ENCODE results near the gene ZNF474.

Gene ZNF474

GRCh38 chr5:122175852-122176251 is 46.5 kb downstream of the ZNF474 start:
- Histone ChIP-seq H3K9ac (ENCODE audit: low read depth, low read length) (no peak overlapping the region), H3K4me1 (ENCODE audit: control insufficient read depth, insufficient read depth, low read length) (no peaks in the 10 kb centered on the region), H3K27me3 (ENCODE audit: control insufficient read depth, insufficient read depth, low read length) (no peaks in the 10 kb centered on the region), H3K9me3 (ENCODE audit: control insufficient read depth, insufficient read depth, low read length) (no peaks in the 10 kb centered on the region), H3K36me3 (ENCODE audit: control insufficient read depth, insufficient read depth, low read length) (no peaks in the 10 kb centered on the region), H3K4me3 (ENCODE audit: low read depth, low read length) (no peak overlapping the region)

- Histone ChIP-seq H3K9ac (ENCODE audit: low read depth, low read length) (no peak overlapping the region), H3K4me1 (ENCODE audit: control insufficient read depth, insufficient read depth, low read length) (peaks cover 3% of the 10 kb centered on the region), H3K4me3 (ENCODE audit: low read depth, low read length) (no peak overlapping the region), H3K36me3 (ENCODE audit: control insufficient read depth, insufficient read depth, low read length) (no peaks in the 10 kb centered on the region), H3K27me3 (ENCODE audit: control insufficient read depth, insufficient read depth, low read length) (no peaks in the 10 kb centered on the region), H3K9me3 (ENCODE audit: control insufficient read depth, insufficient read depth, low read length) (no peaks in the 10 kb centered on the region)
Measured at GRCh38 chr5:122177161-122177560, 47.8 kb downstream of the ZNF474 start.

- H3K27me3 ChIP-seq (ENCODE audit: control insufficient read depth, insufficient read depth, low read length): no peaks in the 10 kb centered on the region
- no peak overlapping the region for H3K4me3 ChIP-seq (ENCODE audit: low read depth, low read length)
- peaks cover 11% of the 10 kb centered on the region for H3K4me1 ChIP-seq (ENCODE audit: control insufficient read depth, insufficient read depth, low read length)
- H3K9me3 ChIP-seq (ENCODE audit: control insufficient read depth, insufficient read depth, low read length): no peaks in the 10 kb centered on the region
- H3K36me3 ChIP-seq (ENCODE audit: control insufficient read depth, insufficient read depth, low read length): no peaks in the 10 kb centered on the region
- H3K9ac ChIP-seq (ENCODE audit: low read depth, low read length): no peak overlapping the region
Measured at GRCh38 chr5:122179701-122180100, 50.4 kb downstream of the ZNF474 start.

GRCh38 chr5:122180146-122180712 is 50.9 kb downstream of the ZNF474 start:
- Histone ChIP-seq H3K4me3 (ENCODE audit: low read depth, low read length) (no peak overlapping the region), H3K4me1 (ENCODE audit: control insufficient read depth, insufficient read depth, low read length) (peaks cover 11% of the 10 kb centered on the region), H3K27me3 (ENCODE audit: control insufficient read depth, insufficient read depth, low read length) (no peaks in the 10 kb centered on the region), H3K36me3 (ENCODE audit: control insufficient read depth, insufficient read depth, low read length) (no peaks in the 10 kb centered on the region), H3K9me3 (ENCODE audit: control insufficient read depth, insufficient read depth, low read length) (no peaks in the 10 kb centered on the region), H3K9ac (ENCODE audit: low read depth, low read length) (no peak overlapping the region)

- Histone ChIP-seq H3K4me1 (ENCODE audit: control insufficient read depth, insufficient read depth, low read length) (peaks cover 11% of the 10 kb centered on the region), H3K9ac (ENCODE audit: low read depth, low read length) (no peak overlapping the region), H3K27me3 (ENCODE audit: control insufficient read depth, insufficient read depth, low read length) (no peaks in the 10 kb centered on the region), H3K36me3 (ENCODE audit: control insufficient read depth, insufficient read depth, low read length) (no peaks in the 10 kb centered on the region), H3K4me3 (ENCODE audit: low read depth, low read length) (no peak overlapping the region), H3K9me3 (ENCODE audit: control insufficient read depth, insufficient read depth, low read length) (no peaks in the 10 kb centered on the region)
Measured at GRCh38 chr5:122180863-122181548, 51.7 kb downstream of the ZNF474 start.

- Histone ChIP-seq H3K4me1 (ENCODE audit: control insufficient read depth, insufficient read depth, low read length) (peaks cover 11% of the 10 kb centered on the region), H3K27me3 (ENCODE audit: control insufficient read depth, insufficient read depth, low read length) (no peaks in the 10 kb centered on the region), H3K9ac (ENCODE audit: low read depth, low read length) (no peak overlapping the region), H3K36me3 (ENCODE audit: control insufficient read depth, insufficient read depth, low read length) (no peaks in the 10 kb centered on the region), H3K9me3 (ENCODE audit: control insufficient read depth, insufficient read depth, low read length) (no peaks in the 10 kb centered on the region), H3K4me3 (ENCODE audit: low read depth, low read length) (no peak overlapping the region)
Measured at GRCh38 chr5:122181863-122182262, 52.5 kb downstream of the ZNF474 start.

GRCh38 chr5:122182491-122182921 is 53.2 kb downstream of the ZNF474 start:
- Histone ChIP-seq H3K4me3 (ENCODE audit: low read depth, low read length) (no peak overlapping the region), H3K9ac (ENCODE audit: low read depth, low read length) (no peak overlapping the region), H3K9me3 (ENCODE audit: control insufficient read depth, insufficient read depth, low read length) (no peaks in the 10 kb centered on the region), H3K27me3 (ENCODE audit: control insufficient read depth, insufficient read depth, low read length) (no peaks in the 10 kb centered on the region), H3K36me3 (ENCODE audit: control insufficient read depth, insufficient read depth, low read length) (no peaks in the 10 kb centered on the region), H3K4me1 (ENCODE audit: control insufficient read depth, insufficient read depth, low read length) (peaks cover 11% of the 10 kb centered on the region)

- Histone ChIP-seq H3K9ac (ENCODE audit: low read depth, low read length) (no peak overlapping the region), H3K4me3 (ENCODE audit: low read depth, low read length) (no peak overlapping the region), H3K36me3 (ENCODE audit: control insufficient read depth, insufficient read depth, low read length) (no peaks in the 10 kb centered on the region)
Measured at GRCh38 chr5:122183098-122183787, 53.9 kb downstream of the ZNF474 start.

GRCh38 chr5:122183788-122184170 is 54.4 kb downstream of the ZNF474 start:
- Histone ChIP-seq H3K9me3 (ENCODE audit: control insufficient read depth, insufficient read depth, low read length) (no peaks in the 10 kb centered on the region), H3K9ac (ENCODE audit: low read depth, low read length) (no peak overlapping the region), H3K27me3 (ENCODE audit: control insufficient read depth, insufficient read depth, low read length) (no peaks in the 10 kb centered on the region), H3K36me3 (ENCODE audit: control insufficient read depth, insufficient read depth, low read length) (no peaks in the 10 kb centered on the region), H3K4me1 (ENCODE audit: control insufficient read depth, insufficient read depth, low read length) (peaks cover 11% of the 10 kb centered on the region), H3K4me3 (ENCODE audit: low read depth, low read length) (no peak overlapping the region)

More at GRCh38 chr5:122183098-122183787, 53.9 kb downstream of the ZNF474 start:
- Histone ChIP-seq H3K27me3 (ENCODE audit: control insufficient read depth, insufficient read depth, low read length) (no peaks in the 10 kb centered on the region), H3K4me1 (ENCODE audit: control insufficient read depth, insufficient read depth, low read length) (peaks cover 11% of the 10 kb centered on the region), H3K9me3 (ENCODE audit: control insufficient read depth, insufficient read depth, low read length) (no peaks in the 10 kb centered on the region)

GRCh38 chr5:122184676-122185255 is 55.4 kb downstream of the ZNF474 start:
- Histone ChIP-seq H3K27me3 (ENCODE audit: control insufficient read depth, insufficient read depth, low read length) (no peaks in the 10 kb centered on the region), H3K4me1 (ENCODE audit: control insufficient read depth, insufficient read depth, low read length) (peaks cover 11% of the 10 kb centered on the region), H3K9ac (ENCODE audit: low read depth, low read length) (no peak overlapping the region), H3K9me3 (ENCODE audit: control insufficient read depth, insufficient read depth, low read length) (no peaks in the 10 kb centered on the region), H3K36me3 (ENCODE audit: control insufficient read depth, insufficient read depth, low read length) (no peaks in the 10 kb centered on the region), H3K4me3 (ENCODE audit: low read depth, low read length) (no peak overlapping the region)

- H3K36me3 ChIP-seq (ENCODE audit: control insufficient read depth, insufficient read depth, low read length): no peaks in the 10 kb centered on the region
- H3K4me3 ChIP-seq (ENCODE audit: low read depth, low read length): no peak overlapping the region
- no peaks in the 10 kb centered on the region for H3K9me3 ChIP-seq (ENCODE audit: control insufficient read depth, insufficient read depth, low read length)
- no peaks in the 10 kb centered on the region for H3K27me3 ChIP-seq (ENCODE audit: control insufficient read depth, insufficient read depth, low read length)
- H3K9ac ChIP-seq (ENCODE audit: low read depth, low read length): no peak overlapping the region
- peaks cover 8% of the 10 kb centered on the region for H3K4me1 ChIP-seq (ENCODE audit: control insufficient read depth, insufficient read depth, low read length)
Measured at GRCh38 chr5:122187426-122187825, 58.1 kb downstream of the ZNF474 start.

All from iPS-15b (cell line).